GM18502 (cell line): Measurements from ENCODE around the gene AGER.

Experiments
- ATAC-seq: cut with Tn5 transposase; IDR thresholded peaks from one replicate; pipeline ENCODE4 v1.9.1; 2021; ENCODE audit warnings: mild to moderate bottlenecking; ENCODE audit not compliant: unreplicated experiment, poor library complexity

The AGER gene

GRCh38 chr6:32174416-32174815 lies 9.6 kb downstream of the AGER start:
- ATAC-seq: no peak

- ATAC-seq: no peak
These were observed 10.9 kb downstream of the AGER start for GRCh38 chr6:32173051-32173727.

GRCh38 chr6:32171234-32171633 lies 12.8 kb downstream of the AGER start:
- ATAC-seq: no peak

GRCh38 chr6:32170294-32170693 lies 13.8 kb downstream of the AGER start:
- no peak for ATAC-seq

- ATAC-seq: no peak
These were observed 15.1 kb downstream of the AGER start for GRCh38 chr6:32168807-32169591.

GRCh38 chr6:32168350-32168749 lies 15.7 kb downstream of the AGER start:
- ATAC-seq: no peak

- no peak for ATAC-seq
These were observed 16.2 kb downstream of the AGER start for GRCh38 chr6:32167761-32168262.

GRCh38 chr6:32167154-32167760 lies 16.8 kb downstream of the AGER start:
- no peak for ATAC-seq

- ATAC-seq: no peak
These were observed 17.5 kb downstream of the AGER start for GRCh38 chr6:32166411-32167061.

GRCh38 chr6:32164295-32164694 lies 19.8 kb downstream of the AGER start, which contains the start of gene EGFL8:
EGFL8 (plus strand) TSS chr6:32164595; CDS start chr6:32166166, 1,571 bp downstream.
- no peak for ATAC-seq

- ATAC-seq: no peak
These were observed 20.3 kb downstream of the AGER start for GRCh38 chr6:32163559-32164258.

- no peak for ATAC-seq
These were observed 26.0 kb downstream of the AGER start for GRCh38 chr6:32158052-32158451.

- no peak for ATAC-seq
These were observed 27.2 kb downstream of the AGER start for GRCh38 chr6:32156891-32157290.

GRCh38 chr6:32154514-32155161 lies 29.4 kb downstream of the AGER start:
- ATAC-seq: no peak

GRCh38 chr6:32153564-32154513 lies 30.2 kb downstream of the AGER start, which contains the start of gene PPT2:
PPT2 (plus strand) TSS chr6:32154141; CDS start chr6:32154595, 454 bp downstream.
- ATAC-seq: no peak

GRCh38 chr6:32152769-32153563 lies 31.1 kb downstream of the AGER start:
- ATAC-seq: no peak
